Measurements from ENCODE around the gene KLHL10.

DNA sequence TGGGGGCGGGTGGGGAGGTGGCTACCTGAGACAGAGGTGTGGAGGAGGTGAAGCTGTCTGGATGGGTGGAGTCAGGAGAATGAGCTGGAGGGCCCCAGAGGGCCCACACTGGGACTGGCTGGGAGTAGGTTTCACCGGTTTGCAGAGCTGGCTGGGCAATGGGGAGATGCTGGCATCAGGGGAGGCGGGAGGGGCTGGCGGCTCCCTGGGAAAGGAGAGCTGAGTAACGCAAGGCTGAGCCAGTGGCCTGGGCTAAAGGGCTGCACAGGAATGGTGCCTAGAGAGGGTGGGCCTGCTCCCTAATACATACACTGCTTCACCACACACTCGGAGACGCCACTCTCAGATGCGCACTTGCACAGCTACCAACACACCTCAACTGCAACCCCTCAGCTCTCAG lies 38.3 kb upstream of the KLHL10 start:
- TF ChIP-seq POLR2A (IDR thresholded peaks at IDR 0.05) = no peak
- no peak for TF ChIP-seq EP300 (IDR thresholded peaks at IDR 0.05)

All from ovary (tissue), 1 donor.